Lower lobe of right lung (tissue), 2 donors: ENCODE measurements around the gene DNLZ. TPM values are rescaled to one million over a fixed set of nuclear protein-coding genes. Genes with fewer than 3 reads are reported as not detected.

ENCODE experiments used
- ATAC-seq, 2 donors: fragments of 200-7000 bp; cut with Tn5 transposase; one replicate each; pipeline ENCODE4 v1.9.1; 2020 to 2022; ENCODE audit warnings: mild to moderate bottlenecking in 2 of 2, moderate library complexity in 2 of 2
- DNase-seq: peaks from one replicate; pipeline ENCODE4 v3.0.0-alpha.2; 2020
- H3K27ac ChIP-seq: fragments of 200-600 bp; one replicate; pipeline ENCODE4 v1.8.0; 2022
- H3K27me3 ChIP-seq: fragments of 200-600 bp; one replicate; pipeline ENCODE4 v1.8.0; 2022; ENCODE audit warnings: low read depth
- H3K36me3 ChIP-seq: fragments of 200-600 bp; one replicate; pipeline ENCODE4 v1.8.0; 2022; ENCODE audit warnings: mild to moderate bottlenecking
- H3K4me1 ChIP-seq: fragments of 200-600 bp; one replicate; pipeline ENCODE4 v1.8.0; 2022
- H3K4me3 ChIP-seq: fragments of 200-600 bp; one replicate; pipeline ENCODE4 v1.8.0; 2022; ENCODE audit warnings: mild to moderate bottlenecking
- H3K9me3 ChIP-seq: fragments of 200-600 bp; one replicate; pipeline ENCODE4 v1.8.0; 2022
- CTCF ChIP-seq: fragments of 200-600 bp; IDR thresholded peaks from one replicate; pipeline ENCODE4 v1.8.0; 2022; ENCODE audit warnings: antibody characterized with exemption, mild to moderate bottlenecking
- intact Hi-C: fragments of 100-400 bp; cut with DNase I; formaldehyde crosslinking; loops from one replicate; pipeline ENCODE4 v1.11.0; 2022
- total RNA-seq: library from RNA; stranded (reverse); fragmentation: NEBNext Ultra II Directional; extraction: Animal tissue kit (Norgen Biotek cat#: 25700); gene quantifications from one replicate; pipeline ENCODE4 v1.2.1, GENCODE V29; 2021
- donor health status: DM: no; HTN: yes; CAD: no; lungs with severe emphysema.

The DNLZ gene
- total RNA-seq, 1 donor from 2014 or later: 12.9 TPM

GRCh38 chr9:136381311-136381710, 17.8 kb upstream of the DNLZ start:
- intact Hi-C loops: no loop called here

GRCh38 chr9:136380381-136380780, 16.8 kb upstream of the DNLZ start:
- H3K27ac ChIP-seq: no peak overlapping the region
- no peak for DNase-seq
- no peaks in the 10 kb centered on the region for H3K27me3 ChIP-seq
- no peak overlapping the region for H3K4me3 ChIP-seq
- no peaks in the 10 kb centered on the region for H3K4me1 ChIP-seq
- intact Hi-C loops: no loop called here
- peaks cover 65% of the 10 kb centered on the region for H3K36me3 ChIP-seq
- H3K9me3 ChIP-seq: no peaks in the 10 kb centered on the region
- no peak for TF ChIP-seq CTCF
- ATAC-seq: no peak

More at GRCh38 chr9:136381311-136381710, 17.8 kb upstream of the DNLZ start:
- no peaks in the 10 kb centered on the region for H3K4me1 ChIP-seq
- no peak for TF ChIP-seq CTCF
- no peak overlapping the region for H3K27ac ChIP-seq
- no peak for DNase-seq
- ATAC-seq: no peak
- no peak overlapping the region for H3K4me3 ChIP-seq
- no peaks in the 10 kb centered on the region for H3K27me3 ChIP-seq
- H3K9me3 ChIP-seq: no peaks in the 10 kb centered on the region
- H3K36me3 ChIP-seq: peaks cover 73% of the 10 kb centered on the region

GRCh38 chr9:136379891-136380290, 16.3 kb upstream of the DNLZ start:
- no peaks in the 10 kb centered on the region for H3K4me1 ChIP-seq
- H3K4me3 ChIP-seq: no peak overlapping the region
- peaks cover 63% of the 10 kb centered on the region for H3K36me3 ChIP-seq
- no peak for ATAC-seq
- intact Hi-C loops: no loop called here
- no peaks in the 10 kb centered on the region for H3K9me3 ChIP-seq
- no peak overlapping the region for H3K27ac ChIP-seq
- TF ChIP-seq CTCF: no peak
- H3K27me3 ChIP-seq: no peaks in the 10 kb centered on the region
- no peak for DNase-seq

- Histone ChIP-seq H3K9me3 (no peaks in the 10 kb centered on the region), H3K27ac (no peak overlapping the region), H3K27me3 (no peaks in the 10 kb centered on the region), H3K36me3 (peaks cover 59% of the 10 kb centered on the region), H3K4me3 (no peak overlapping the region), H3K4me1 (no peaks in the 10 kb centered on the region)
- no peak for TF ChIP-seq CTCF
- no peak for DNase-seq
- ATAC-seq: no peak
- intact Hi-C loops: no loop called here
Observed at GRCh38 chr9:136379401-136379800, 15.9 kb upstream of the DNLZ start.

GRCh38 chr9:136379003-136379287, 15.4 kb upstream of the DNLZ start:
- TF ChIP-seq CTCF: no peak
- no peaks in the 10 kb centered on the region for H3K9me3 ChIP-seq
- no peak overlapping the region for H3K4me3 ChIP-seq
- no peaks in the 10 kb centered on the region for H3K4me1 ChIP-seq
- no peak for DNase-seq
- no peak overlapping the region for H3K27ac ChIP-seq
- H3K27me3 ChIP-seq: no peaks in the 10 kb centered on the region
- intact Hi-C loops: no loop called here
- no peak for ATAC-seq
- H3K36me3 ChIP-seq: peaks cover 54% of the 10 kb centered on the region
